GM12892 (cell line): ENCODE results near the gene ZNF429.

Source experiments
- POLR2A ChIP-seq: IDR thresholded peaks from 2 replicates; pipeline ENCODE4 v1.6.1; 2011; ENCODE audit warnings: low read depth, low read length, control low read depth
- POLR2AphosphoS5 ChIP-seq: IDR thresholded peaks from 2 replicates; pipeline ENCODE4 v1.6.1; 2011; ENCODE audit warnings: low read depth, low read length, control low read depth
- TAF1 ChIP-seq: IDR thresholded peaks from 2 replicates; pipeline ENCODE4 v1.6.1; 2011; ENCODE audit warnings: low read depth, mild to moderate bottlenecking, control low read depth, low read length, borderline replicate concordance

- TF ChIP-seq POLR2AphosphoS5, result no peak
- TF ChIP-seq POLR2A, result no peak
- TF ChIP-seq TAF1, result no peak
These were observed 44.7 kb upstream of the ZNF429 start for GRCh38 chr19:21460686-21461085.
